Caco-2 (cell line): ENCODE results near the gene ADCY9. TPM values are rescaled to one million over a fixed set of nuclear protein-coding genes. Genes with fewer than 3 reads are reported as not detected.

Experiments used
- BruUV-seq: library from RNA; stranded (reverse); fragments of 400-500 nt; replicated peaks from 2 replicates; lab custom pipeline; 2021; lab: Mats Ljungman, UMichigan
- CTCF ChIA-PET: fragments of 300-600 bp; sonication (Branson Sonifier 250); formaldehyde crosslinking; loops from one replicate; lab custom pipeline; 2022; ENCODE audit warnings: antibody characterized with exemption; lab: Charles Lee
- POLR2A ChIA-PET: fragments of 300-600 bp; sonication (Branson Sonifier 250); formaldehyde crosslinking; loops from one replicate; lab custom pipeline; 2022; ENCODE audit warnings: antibody characterized with exemption; lab: Charles Lee
- DNase-seq, 2 experiments: peaks; one replicate each; pipeline versions ENCODE4 v3.0.0 to v3.0.0-alpha.2; 2020 to 2022
- H3K27me3 ChIP-seq: replicated peaks from 2 replicates; pipeline ENCODE4 v1.6.0; 2011; ENCODE audit warnings: low read length; ENCODE audit not compliant: control insufficient read depth, insufficient read depth
- H3K36me3 ChIP-seq: 2 replicates; pipeline ENCODE4 v1.5.1; 2011; ENCODE audit warnings: low read length; ENCODE audit not compliant: control insufficient read depth, insufficient read depth
- H3K4me1 ChIP-seq: fragments of 250-450 bp; sonication (Bioruptor Pico); 2 replicates; pipeline ENCODE4 v1.5.1; 2020; ENCODE audit warnings: mild to moderate bottlenecking
- H3K4me3 ChIP-seq: 2 replicates; pipeline ENCODE4 v1.5.1; 2011; ENCODE audit warnings: low read depth, mild to moderate bottlenecking, control low read depth, low read length
- H3K9me3 ChIP-seq: fragments of 250-450 bp; sonication (Bioruptor Pico); 2 replicates; pipeline ENCODE4 v1.5.1; 2020; ENCODE audit warnings: mild to moderate bottlenecking, moderate library complexity
- H3K27ac Mint-ChIP-seq: one replicate; pipeline ENCODE4 v1.8.0; 2022; ENCODE audit warnings: mixed read lengths; ENCODE audit not compliant: unreplicated experiment
- H3K27me3 Mint-ChIP-seq: one replicate; pipeline ENCODE4 v1.8.0; 2022; ENCODE audit warnings: mixed read lengths; ENCODE audit not compliant: insufficient read depth, unreplicated experiment
- H3K36me3 Mint-ChIP-seq: one replicate; pipeline ENCODE4 v1.8.0; 2022; ENCODE audit warnings: mild to moderate bottlenecking, mixed read lengths; ENCODE audit not compliant: insufficient read depth, unreplicated experiment
- H3K4me1 Mint-ChIP-seq: one replicate; pipeline ENCODE4 v1.8.0; 2022; ENCODE audit warnings: low read depth, mixed read lengths; ENCODE audit not compliant: unreplicated experiment
- H3K4me3 Mint-ChIP-seq: one replicate; pipeline ENCODE4 v1.8.0; 2022; ENCODE audit warnings: mild to moderate bottlenecking, moderate library complexity, mixed read lengths; ENCODE audit not compliant: unreplicated experiment
- H3K9me3 Mint-ChIP-seq: one replicate; pipeline ENCODE4 v1.8.0; 2022; ENCODE audit warnings: mixed read lengths; ENCODE audit not compliant: unreplicated experiment
- intact Hi-C: fragments of 100-400 bp; cut with micrococcal nuclease; formaldehyde crosslinking; loops from one replicate; pipeline ENCODE4 v1.10.0; 2022; ENCODE audit not compliant: unreplicated experiment
- total RNA-seq: library from RNA; stranded (reverse); gene quantifications from 2 replicates; pipeline ENCODE4 v1.2.3, GENCODE V29; 2022
- TF ChIP-seq, protein P1 (sequence below), 2 experiments: fragments of 200-600 bp in 1 of 2; IDR thresholded peaks; 1 replicate in 1 of 2; 2 replicates in 1 of 2; pipeline versions ENCODE4 v1.5.1 to v1.8.0; 2011 to 2022; ENCODE audit warnings: antibody characterized with exemption in 1 of 2, control low read depth in 1 of 2, inconsistent platforms in 1 of 2, low read depth in 1 of 2, low read length in 1 of 2, mild to moderate bottlenecking in 1 of 2, moderate library complexity in 1 of 2; ENCODE audit not compliant: insufficient read depth in 1 of 2, severe bottlenecking in 1 of 2, unreplicated experiment in 1 of 2

Gene ADCY9
- total RNA-seq, 1 experiment from 2014 or later: 11.5 TPM

DNA sequence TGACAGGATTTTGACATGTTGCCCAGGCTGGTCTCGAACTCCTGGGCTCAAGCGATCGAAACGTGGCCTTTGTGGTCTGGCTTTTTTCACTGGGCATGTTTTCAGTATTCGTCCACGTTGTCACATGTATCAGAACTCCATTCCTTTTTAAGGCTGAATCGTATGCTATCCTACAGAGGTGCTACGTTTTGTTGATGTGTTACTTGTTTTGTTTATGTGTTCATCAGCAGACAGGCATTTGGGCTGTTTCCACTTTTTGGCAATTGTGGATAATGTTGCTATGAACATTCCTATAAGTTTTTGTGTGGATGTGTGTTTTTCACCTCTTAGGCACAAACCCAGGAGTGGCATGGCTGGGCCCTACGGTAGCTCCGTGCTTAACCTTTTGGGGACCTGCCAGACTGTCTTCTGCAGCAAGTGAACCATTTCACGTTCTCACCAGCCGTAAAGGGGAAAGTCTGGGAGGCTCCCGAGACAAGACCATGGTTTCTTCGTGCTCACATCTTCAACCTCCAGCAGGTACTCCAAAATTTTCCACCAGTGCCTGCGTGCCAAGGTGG lies 26.9 kb downstream of the ADCY9 start:
- CTCF ChIA-PET: no interaction called here
- Histone ChIP-seq H3K4me3 (no peak overlapping the region), H3K4me1 (peaks cover 21% of the 10 kb centered on the region), H3K9me3 (no peaks in the 10 kb centered on the region), H3K27me3 (no peaks in the 10 kb centered on the region), H3K36me3 (no peaks in the 10 kb centered on the region)
- H3K27me3 Mint-ChIP-seq: no peaks in the 10 kb centered on the region
- no TSS peak for BruUV-seq
- peaks cover 2% of the 10 kb centered on the region for H3K36me3 Mint-ChIP-seq
- TF ChIP-seq, protein P1, sequence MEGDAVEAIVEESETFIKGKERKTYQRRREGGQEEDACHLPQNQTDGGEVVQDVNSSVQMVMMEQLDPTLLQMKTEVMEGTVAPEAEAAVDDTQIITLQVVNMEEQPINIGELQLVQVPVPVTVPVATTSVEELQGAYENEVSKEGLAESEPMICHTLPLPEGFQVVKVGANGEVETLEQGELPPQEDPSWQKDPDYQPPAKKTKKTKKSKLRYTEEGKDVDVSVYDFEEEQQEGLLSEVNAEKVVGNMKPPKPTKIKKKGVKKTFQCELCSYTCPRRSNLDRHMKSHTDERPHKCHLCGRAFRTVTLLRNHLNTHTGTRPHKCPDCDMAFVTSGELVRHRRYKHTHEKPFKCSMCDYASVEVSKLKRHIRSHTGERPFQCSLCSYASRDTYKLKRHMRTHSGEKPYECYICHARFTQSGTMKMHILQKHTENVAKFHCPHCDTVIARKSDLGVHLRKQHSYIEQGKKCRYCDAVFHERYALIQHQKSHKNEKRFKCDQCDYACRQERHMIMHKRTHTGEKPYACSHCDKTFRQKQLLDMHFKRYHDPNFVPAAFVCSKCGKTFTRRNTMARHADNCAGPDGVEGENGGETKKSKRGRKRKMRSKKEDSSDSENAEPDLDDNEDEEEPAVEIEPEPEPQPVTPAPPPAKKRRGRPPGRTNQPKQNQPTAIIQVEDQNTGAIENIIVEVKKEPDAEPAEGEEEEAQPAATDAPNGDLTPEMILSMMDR (IDR thresholded peaks at IDR 0.05; ENCODE audit: insufficient read depth in 1 of 2, low read depth in 1 of 2, low read length in 1 of 2, severe bottlenecking in 1 of 2, unreplicated experiment in 1 of 2): no peak
- intact Hi-C loops: no loop called here
- no peak overlapping the region for H3K4me3 Mint-ChIP-seq
- no peak for DNase-seq
- no peaks in the 10 kb centered on the region for H3K9me3 Mint-ChIP-seq
- H3K4me1 Mint-ChIP-seq: peaks cover 24% of the 10 kb centered on the region
- POLR2A ChIA-PET: no interaction called here
- no peak overlapping the region for H3K27ac Mint-ChIP-seq

DNA sequence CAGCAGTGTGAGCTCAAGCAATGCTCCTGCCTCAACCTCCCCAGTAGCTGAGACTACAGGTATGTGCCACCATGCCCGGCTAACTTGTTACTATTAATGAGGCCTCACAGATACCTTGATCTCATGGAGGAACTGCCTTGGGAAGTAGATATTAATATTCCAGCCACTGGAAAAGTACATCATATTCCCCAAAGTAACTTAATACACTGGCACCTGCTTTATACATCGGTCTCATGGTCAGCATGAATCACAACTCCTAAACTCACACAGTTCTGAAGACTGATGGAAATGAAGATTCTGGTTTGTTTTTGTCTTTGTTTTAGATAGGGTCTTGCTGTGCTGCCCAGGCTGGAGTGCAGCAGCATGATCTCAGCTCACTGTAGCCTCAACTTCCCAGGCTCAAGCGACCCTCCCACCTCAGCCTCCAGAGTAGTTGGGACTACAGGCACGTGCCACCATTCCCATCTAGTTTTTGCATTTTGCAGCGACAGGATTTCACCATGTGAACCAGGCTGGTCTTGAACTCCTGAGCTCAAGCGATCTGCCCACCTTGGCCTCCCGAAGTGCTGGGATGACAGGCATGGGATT lies 28.2 kb downstream of the ADCY9 start:
- H3K27ac Mint-ChIP-seq: no peak overlapping the region
- H3K9me3 ChIP-seq: no peaks in the 10 kb centered on the region
- H3K4me3 ChIP-seq: no peak overlapping the region
- H3K4me3 Mint-ChIP-seq: no peak overlapping the region
- H3K4me1 Mint-ChIP-seq: peaks cover 20% of the 10 kb centered on the region
- H3K36me3 ChIP-seq: no peaks in the 10 kb centered on the region
- H3K36me3 Mint-ChIP-seq: no peaks in the 10 kb centered on the region
- TF ChIP-seq, protein P1 (IDR thresholded peaks at IDR 0.05; ENCODE audit: insufficient read depth in 1 of 2, low read depth in 1 of 2, low read length in 1 of 2, severe bottlenecking in 1 of 2, unreplicated experiment in 1 of 2): no peak
- H3K9me3 Mint-ChIP-seq: no peaks in the 10 kb centered on the region
- H3K27me3 ChIP-seq: no peaks in the 10 kb centered on the region
- CTCF ChIA-PET: no interaction called here
- peaks cover 13% of the 10 kb centered on the region for H3K4me1 ChIP-seq
- intact Hi-C loops: no loop called here
- no peaks in the 10 kb centered on the region for H3K27me3 Mint-ChIP-seq
- no TSS peak for BruUV-seq
- POLR2A ChIA-PET: no interaction called here
- DNase-seq: no peak

DNA sequence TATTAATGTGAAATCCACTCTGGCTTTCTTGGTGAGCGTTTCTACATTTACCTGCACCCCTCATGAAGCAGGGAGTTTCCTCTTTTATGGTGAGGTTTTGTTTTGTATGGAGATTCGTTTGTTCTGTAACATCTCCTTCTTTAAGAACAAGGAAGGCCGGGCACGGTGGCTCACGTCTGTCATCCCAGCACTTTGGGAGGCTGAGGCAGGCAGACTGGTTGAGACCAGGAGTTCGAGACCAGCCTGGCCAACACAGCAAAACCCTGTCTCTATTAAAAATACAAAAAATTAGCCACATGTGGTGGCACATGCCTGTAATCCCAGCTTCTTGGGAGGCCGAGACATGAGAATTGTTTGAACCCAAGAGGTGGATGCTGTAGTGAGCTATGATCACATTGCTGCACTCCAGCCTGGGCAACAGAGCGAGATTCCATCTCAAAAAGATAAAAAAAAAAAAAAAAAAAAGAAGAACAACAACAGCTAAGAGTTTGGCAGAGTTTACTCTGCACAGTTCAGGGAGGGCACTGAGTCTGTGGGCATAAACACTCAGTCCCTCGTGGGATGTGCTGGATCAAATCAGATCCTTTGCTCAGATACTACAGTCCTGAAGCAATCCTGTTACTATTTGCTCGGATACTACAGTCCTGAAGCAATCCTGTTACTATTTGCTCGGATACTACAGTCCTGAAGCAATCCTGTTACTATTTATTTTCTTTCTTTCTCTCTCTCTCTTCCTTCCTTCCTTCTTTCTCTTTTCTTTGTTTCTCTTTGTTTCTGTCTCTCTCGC lies 28.9 kb downstream of the ADCY9 start:
- TF ChIP-seq, protein P1 (IDR thresholded peaks at IDR 0.05; ENCODE audit: insufficient read depth in 1 of 2, low read depth in 1 of 2, low read length in 1 of 2, severe bottlenecking in 1 of 2, unreplicated experiment in 1 of 2): no peak
- Histone ChIP-seq H3K4me1 (peaks cover 13% of the 10 kb centered on the region), H3K9me3 (no peaks in the 10 kb centered on the region), H3K36me3 (no peaks in the 10 kb centered on the region), H3K4me3 (no peak overlapping the region), H3K27me3 (no peaks in the 10 kb centered on the region)
- Mint-ChIP-seq H3K4me3 (no peak overlapping the region), H3K27ac (no peak overlapping the region), H3K9me3 (no peaks in the 10 kb centered on the region), H3K4me1 (peaks cover 20% of the 10 kb centered on the region), H3K27me3 (no peaks in the 10 kb centered on the region), H3K36me3 (no peaks in the 10 kb centered on the region)
- intact Hi-C loops: no loop called here
- no TSS peak for BruUV-seq
- ChIA-PET CTCF (interaction anchor here (0.7 kb wide), 1 partner anchor 101 kb away, joined by 6 read pairs; no protein-coding TSS in a partner anchor), POLR2A (no interaction called here)
- no peak for DNase-seq
